Measurements from ENCODE around the gene UGT1A6.

The UGT1A6 gene

GRCh38 chr2:233799087-233799665, 106.5 kb downstream of the UGT1A6 start:
- Histone ChIP-seq H3K4me2 (ENCODE audit: low read length) (no peak overlapping the region), H3K27ac (ENCODE audit: low read length) (no peak overlapping the region), H3K4me3 (ENCODE audit: low read length) (no peak overlapping the region), H4K20me1 (ENCODE audit: insufficient read depth, low read length) (no peaks in the 10 kb centered on the region), H3K36me3 (replicated peaks; ENCODE audit: low read depth, low read length) (no peaks in the 10 kb centered on the region), H2AFZ (ENCODE audit: low read depth, low read length) (no peak overlapping the region), H3K9ac (ENCODE audit: low read length) (no peak overlapping the region), H3K27me3 (ENCODE audit: low read depth, low read length) (no peaks in the 10 kb centered on the region), H3K79me2 (ENCODE audit: low read length) (no peaks in the 10 kb centered on the region), H3K4me1 (ENCODE audit: low read length) (no peaks in the 10 kb centered on the region), H3K9me3 (ENCODE audit: insufficient read depth, low read length) (no peaks in the 10 kb centered on the region)
- TF ChIP-seq, protein P1, sequence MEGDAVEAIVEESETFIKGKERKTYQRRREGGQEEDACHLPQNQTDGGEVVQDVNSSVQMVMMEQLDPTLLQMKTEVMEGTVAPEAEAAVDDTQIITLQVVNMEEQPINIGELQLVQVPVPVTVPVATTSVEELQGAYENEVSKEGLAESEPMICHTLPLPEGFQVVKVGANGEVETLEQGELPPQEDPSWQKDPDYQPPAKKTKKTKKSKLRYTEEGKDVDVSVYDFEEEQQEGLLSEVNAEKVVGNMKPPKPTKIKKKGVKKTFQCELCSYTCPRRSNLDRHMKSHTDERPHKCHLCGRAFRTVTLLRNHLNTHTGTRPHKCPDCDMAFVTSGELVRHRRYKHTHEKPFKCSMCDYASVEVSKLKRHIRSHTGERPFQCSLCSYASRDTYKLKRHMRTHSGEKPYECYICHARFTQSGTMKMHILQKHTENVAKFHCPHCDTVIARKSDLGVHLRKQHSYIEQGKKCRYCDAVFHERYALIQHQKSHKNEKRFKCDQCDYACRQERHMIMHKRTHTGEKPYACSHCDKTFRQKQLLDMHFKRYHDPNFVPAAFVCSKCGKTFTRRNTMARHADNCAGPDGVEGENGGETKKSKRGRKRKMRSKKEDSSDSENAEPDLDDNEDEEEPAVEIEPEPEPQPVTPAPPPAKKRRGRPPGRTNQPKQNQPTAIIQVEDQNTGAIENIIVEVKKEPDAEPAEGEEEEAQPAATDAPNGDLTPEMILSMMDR (IDR thresholded peaks at IDR 0.05; ENCODE audit: low read depth, low read length): no peak
- no peak for TF ChIP-seq EZH2phosphoT487 (IDR thresholded peaks at IDR 0.05; ENCODE audit: low read depth)

DNA sequence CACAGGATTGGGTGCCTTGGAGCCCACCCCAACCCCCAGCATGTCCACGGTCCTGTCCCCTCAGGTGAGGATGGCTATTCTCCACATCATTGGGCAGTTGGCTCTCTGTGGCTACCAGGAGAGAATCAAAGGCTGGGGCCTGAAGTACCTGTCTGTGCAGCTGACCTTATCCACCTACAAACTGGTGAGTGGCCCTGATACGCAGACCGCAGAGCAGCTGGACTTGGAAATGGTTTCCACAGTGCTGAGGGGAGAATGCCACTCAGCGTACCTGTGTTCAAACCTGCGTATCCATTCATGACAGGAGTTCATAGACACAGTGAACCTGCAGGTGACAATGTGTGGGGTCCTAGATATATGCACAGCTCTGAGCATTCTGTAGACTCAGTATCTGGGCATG, 107.0 kb downstream of the UGT1A6 start:
- no peaks in the 10 kb centered on the region for H3K9me3 ChIP-seq (ENCODE audit: insufficient read depth, low read length)
- H3K4me3 ChIP-seq (ENCODE audit: low read length): no peak overlapping the region
- no peaks in the 10 kb centered on the region for H4K20me1 ChIP-seq (ENCODE audit: insufficient read depth, low read length)
- H3K27me3 ChIP-seq (ENCODE audit: low read depth, low read length): no peaks in the 10 kb centered on the region
- no peak overlapping the region for H3K27ac ChIP-seq (ENCODE audit: low read length)
- H3K4me2 ChIP-seq (ENCODE audit: low read length): no peak overlapping the region
- no peaks in the 10 kb centered on the region for H3K36me3 ChIP-seq (replicated peaks; ENCODE audit: low read depth, low read length)
- no peak for TF ChIP-seq EZH2phosphoT487 (IDR thresholded peaks at IDR 0.05; ENCODE audit: low read depth)
- TF ChIP-seq, protein P1 (IDR thresholded peaks at IDR 0.05; ENCODE audit: low read depth, low read length): no peak
- H3K4me1 ChIP-seq (ENCODE audit: low read length): no peaks in the 10 kb centered on the region
- H3K79me2 ChIP-seq (ENCODE audit: low read length): no peaks in the 10 kb centered on the region
- H3K9ac ChIP-seq (ENCODE audit: low read length): no peak overlapping the region
- no peak overlapping the region for H2AFZ ChIP-seq (ENCODE audit: low read depth, low read length)

DNA sequence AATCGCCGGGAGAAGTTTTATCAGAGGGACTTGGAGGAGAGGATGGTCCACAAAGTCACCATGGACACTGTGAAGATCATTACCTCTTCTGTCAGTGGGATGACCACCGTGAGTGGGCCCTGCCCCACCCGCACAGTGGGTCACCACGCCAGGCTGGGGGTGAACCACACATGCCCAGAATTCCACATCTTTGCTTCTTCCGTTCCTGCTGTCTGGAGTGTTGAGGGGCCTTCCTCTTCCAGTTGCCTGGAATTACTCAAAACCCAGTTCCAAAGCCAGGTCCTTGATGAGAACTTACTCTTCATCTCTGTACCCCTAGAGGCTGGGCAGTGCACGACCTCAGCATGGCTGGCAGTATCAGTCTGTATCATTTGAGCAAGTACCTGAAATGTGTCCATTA, 107.5 kb downstream of the UGT1A6 start:
- Histone ChIP-seq H2AFZ (ENCODE audit: low read depth, low read length) (no peak overlapping the region), H3K9me3 (ENCODE audit: insufficient read depth, low read length) (no peaks in the 10 kb centered on the region), H3K27ac (ENCODE audit: low read length) (no peak overlapping the region), H3K4me3 (ENCODE audit: low read length) (no peak overlapping the region), H3K27me3 (ENCODE audit: low read depth, low read length) (no peaks in the 10 kb centered on the region), H3K36me3 (replicated peaks; ENCODE audit: low read depth, low read length) (no peaks in the 10 kb centered on the region), H3K4me2 (ENCODE audit: low read length) (no peak overlapping the region), H3K9ac (ENCODE audit: low read length) (no peak overlapping the region), H3K79me2 (ENCODE audit: low read length) (no peaks in the 10 kb centered on the region), H3K4me1 (ENCODE audit: low read length) (no peaks in the 10 kb centered on the region), H4K20me1 (ENCODE audit: insufficient read depth, low read length) (no peaks in the 10 kb centered on the region)
- TF ChIP-seq EZH2phosphoT487 (IDR thresholded peaks at IDR 0.05; ENCODE audit: low read depth): no peak
- TF ChIP-seq, protein P1 (IDR thresholded peaks at IDR 0.05; ENCODE audit: low read depth, low read length): no peak

DNA sequence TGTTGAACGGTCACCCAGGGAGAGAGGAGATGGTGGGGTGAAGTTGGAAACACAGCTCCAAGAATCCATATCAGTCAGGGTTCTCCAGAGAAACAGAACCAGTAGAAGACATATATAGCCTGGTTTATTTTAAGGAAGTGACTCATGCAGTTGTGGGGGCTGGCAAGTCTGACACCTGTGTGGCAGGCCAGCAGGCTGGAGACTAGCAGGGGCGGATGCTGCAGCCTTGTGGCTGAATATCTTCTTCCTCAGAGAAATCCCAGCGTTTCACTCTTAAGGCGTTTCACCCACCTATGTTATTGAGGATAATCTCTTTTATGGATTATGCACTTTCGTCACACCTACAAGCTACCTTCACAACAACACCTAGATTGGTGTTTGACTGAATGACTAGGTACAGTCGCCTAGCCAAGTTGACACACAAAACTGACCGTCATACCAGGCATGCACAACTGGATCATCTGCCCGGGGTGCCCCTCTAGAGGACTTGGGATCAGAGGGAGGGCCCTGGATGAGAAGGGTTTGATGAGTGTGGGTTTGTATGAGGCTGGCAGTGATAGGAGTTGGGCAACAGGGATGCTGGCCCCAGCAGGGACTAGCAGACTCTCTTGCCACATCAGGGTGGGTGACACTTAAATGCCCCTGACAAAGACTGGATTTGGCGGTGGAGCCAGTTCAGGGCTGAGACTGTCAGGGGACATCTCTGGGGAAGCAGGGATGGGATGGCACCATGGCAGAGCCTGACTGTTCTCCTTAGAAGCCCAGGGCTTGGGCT, 108.9 kb downstream of the UGT1A6 start:
- no peak overlapping the region for H3K9ac ChIP-seq (ENCODE audit: low read length)
- TF ChIP-seq, protein P1 (IDR thresholded peaks at IDR 0.05; ENCODE audit: low read depth, low read length): no peak
- no peak for TF ChIP-seq EZH2phosphoT487 (IDR thresholded peaks at IDR 0.05; ENCODE audit: low read depth)
- H3K79me2 ChIP-seq (ENCODE audit: low read length): no peaks in the 10 kb centered on the region
- no peaks in the 10 kb centered on the region for H3K4me1 ChIP-seq (ENCODE audit: low read length)
- H3K36me3 ChIP-seq (replicated peaks; ENCODE audit: low read depth, low read length): no peaks in the 10 kb centered on the region
- no peak overlapping the region for H3K4me3 ChIP-seq (ENCODE audit: low read length)
- no peaks in the 10 kb centered on the region for H4K20me1 ChIP-seq (ENCODE audit: insufficient read depth, low read length)
- no peak overlapping the region for H2AFZ ChIP-seq (ENCODE audit: low read depth, low read length)
- H3K27me3 ChIP-seq (ENCODE audit: low read depth, low read length): no peaks in the 10 kb centered on the region
- H3K4me2 ChIP-seq (ENCODE audit: low read length): no peak overlapping the region
- H3K9me3 ChIP-seq (ENCODE audit: insufficient read depth, low read length): no peaks in the 10 kb centered on the region
- H3K27ac ChIP-seq (ENCODE audit: low read length): no peak overlapping the region
